Gastrocnemius medialis (tissue), 4 donors: Measurements from ENCODE around the gene CEP112. TPM values are rescaled to one million over a fixed set of nuclear protein-coding genes. Genes with fewer than 3 reads are reported as not detected.

Experiments
- ATAC-seq, 2 donors: fragments of 150-250 bp; one replicate each; pipeline ENCODE4 v1.9.1; 2016
- DNase-seq, 2 donors: peaks; one replicate each; pipeline ENCODE4 v3.0.0-alpha.2; 2019
- H3K27ac ChIP-seq, 4 donors: fragments of 200-600 bp; sonication (generic); 1 replicate in 1 of 4; 2 replicates in 3 of 4; pipeline ENCODE4 v1.5.1; 2016 to 2018; ENCODE audit warnings: mild to moderate bottlenecking in 2 of 4, moderate library complexity in 1 of 4
- H3K27me3 ChIP-seq, 3 donors: fragments of 200-600 bp; sonication (generic) in 2 of 3; 1 replicate in 1 of 3; 2 replicates in 2 of 3; pipeline versions ENCODE4 v1.5.1 to v1.6.0; 2016 to 2019; ENCODE audit warnings: mild to moderate bottlenecking in 1 of 3, moderate library complexity in 1 of 3
- H3K36me3 ChIP-seq, 2 donors: fragments of 200-600 bp; sonication (generic) in 1 of 2; one replicate each; pipeline ENCODE4 v1.5.1; 2017 to 2018
- H3K4me1 ChIP-seq, 2 donors: fragments of 200-600 bp; sonication (generic) in 1 of 2; one replicate each; pipeline ENCODE4 v1.5.1; 2016 to 2017; ENCODE audit warnings: mild to moderate bottlenecking in 2 of 2
- H3K4me3 ChIP-seq, 4 donors: fragments of 200-600 bp; sonication (generic) in 3 of 4; 1 replicate in 1 of 4; 2 replicates in 3 of 4; pipeline ENCODE4 v1.5.1; 2016 to 2019; ENCODE audit warnings: mild to moderate bottlenecking in 2 of 4
- H3K9me3 ChIP-seq, 3 donors: fragments of 200-600 bp; sonication (generic) in 2 of 3; 1 replicate in 1 of 3; 2 replicates in 2 of 3; pipeline ENCODE4 v1.5.1; 2016 to 2019
- POLR2A ChIP-seq, 2 donors: fragments of 450-650 bp; IDR thresholded peaks; one replicate each; pipeline ENCODE4 v1.6.1; 2017; ENCODE audit warnings: antibody characterized with exemption in 2 of 2, mild to moderate bottlenecking in 2 of 2, moderate library complexity in 2 of 2
- in situ Hi-C, 4 donors: fragments of 200-750 bp; cut with MboI; loops; one replicate each; pipeline versions ENCODE4 v1.15.0 to v1.8.0; 2017; ENCODE audit warnings: low sequenced_read_pairs in 4 of 4
- intact Hi-C: fragments of 100-400 bp; cut with DNase I; formaldehyde crosslinking; loops from one replicate; pipeline ENCODE4 v1.15.1; 2023; ENCODE audit warnings: low total_unique reads
- total RNA-seq, 4 donors: library from RNA; depleted of rRNA; stranded (reverse); fragments of >200 nt; gene quantifications; one replicate each; pipeline versions ENCODE4 v1.1.0 to v1.2.3, GENCODE V29; 2016
- TF ChIP-seq, protein P1 (sequence below), 5 experiments: fragments of 450-650 bp in 3 of 5; fragments of 200-600 bp in 2 of 5; sonication (generic) in 2 of 5; IDR thresholded peaks in 4 of 5; conservative IDR thresholded peaks in 1 of 5; 1 replicate in 4 of 5; 2 replicates in 1 of 5; pipeline ENCODE4 v1.5.1; 2016 to 2019; ENCODE audit warnings: antibody characterized with exemption in 5 of 5, mild to moderate bottlenecking in 3 of 5, moderate library complexity in 3 of 5

Gene CEP112
- total RNA-seq, 4 donors from 2014 or later, result 6.1 to 8.7 (median 7.1) TPM

DNA sequence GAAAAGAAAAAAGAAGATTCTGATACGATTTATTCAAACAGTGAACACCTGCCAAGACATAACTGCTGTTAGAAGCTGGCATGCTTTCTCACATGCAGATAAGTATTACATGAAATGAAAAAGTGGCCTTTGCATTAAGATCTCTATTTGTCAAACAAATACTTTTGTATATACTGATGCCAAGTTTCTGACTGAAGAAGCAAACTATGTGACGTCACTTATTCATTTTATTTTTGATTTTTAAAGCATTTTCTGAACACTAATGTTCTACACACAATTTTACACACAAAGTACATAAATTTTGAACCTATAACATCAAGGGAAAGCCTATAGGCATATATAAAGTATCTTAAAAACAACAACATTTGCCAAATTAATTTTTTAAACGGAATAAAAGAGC is 153.8 kb downstream of the CEP112 start:
- no peak overlapping the region for H3K4me3 ChIP-seq
- H3K27ac ChIP-seq, result no peak overlapping the region
- TF ChIP-seq, protein P1, sequence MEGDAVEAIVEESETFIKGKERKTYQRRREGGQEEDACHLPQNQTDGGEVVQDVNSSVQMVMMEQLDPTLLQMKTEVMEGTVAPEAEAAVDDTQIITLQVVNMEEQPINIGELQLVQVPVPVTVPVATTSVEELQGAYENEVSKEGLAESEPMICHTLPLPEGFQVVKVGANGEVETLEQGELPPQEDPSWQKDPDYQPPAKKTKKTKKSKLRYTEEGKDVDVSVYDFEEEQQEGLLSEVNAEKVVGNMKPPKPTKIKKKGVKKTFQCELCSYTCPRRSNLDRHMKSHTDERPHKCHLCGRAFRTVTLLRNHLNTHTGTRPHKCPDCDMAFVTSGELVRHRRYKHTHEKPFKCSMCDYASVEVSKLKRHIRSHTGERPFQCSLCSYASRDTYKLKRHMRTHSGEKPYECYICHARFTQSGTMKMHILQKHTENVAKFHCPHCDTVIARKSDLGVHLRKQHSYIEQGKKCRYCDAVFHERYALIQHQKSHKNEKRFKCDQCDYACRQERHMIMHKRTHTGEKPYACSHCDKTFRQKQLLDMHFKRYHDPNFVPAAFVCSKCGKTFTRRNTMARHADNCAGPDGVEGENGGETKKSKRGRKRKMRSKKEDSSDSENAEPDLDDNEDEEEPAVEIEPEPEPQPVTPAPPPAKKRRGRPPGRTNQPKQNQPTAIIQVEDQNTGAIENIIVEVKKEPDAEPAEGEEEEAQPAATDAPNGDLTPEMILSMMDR (IDR thresholded peaks at IDR 0.05 in 4 of 5, conservative IDR thresholded peaks at IDR 0.05 in 1 of 5), result no peak
- TF ChIP-seq POLR2A (IDR thresholded peaks at IDR 0.05), result no peak
- no peaks in the 10 kb centered on the region for H3K27me3 ChIP-seq
- in situ Hi-C loops (no loop called here), intact Hi-C loops (no loop called here)
- H3K9me3 ChIP-seq, result no peaks in the 10 kb centered on the region
- ATAC-seq (no peak), DNase-seq (no peak)
- no peaks in the 10 kb centered on the region for H3K36me3 ChIP-seq
- no peaks in the 10 kb centered on the region for H3K4me1 ChIP-seq

DNA sequence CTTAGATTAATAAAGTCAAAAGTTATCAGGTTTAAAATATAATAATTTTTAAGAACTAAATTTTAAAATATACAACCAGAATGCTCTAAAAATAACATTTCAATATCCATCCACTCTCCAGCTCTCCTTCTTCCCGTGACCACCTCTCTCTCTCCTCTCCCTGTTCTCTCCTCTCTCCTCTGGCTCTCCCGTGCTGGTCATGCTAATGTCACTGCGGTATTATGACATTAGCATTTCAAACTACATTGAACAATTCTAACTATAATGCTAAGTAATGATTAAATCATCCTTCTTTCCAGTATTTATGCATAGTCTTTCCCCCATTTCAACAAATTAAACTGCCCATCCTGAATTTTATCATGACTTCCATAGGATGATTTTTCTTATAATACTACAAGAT is 154.7 kb downstream of the CEP112 start:
- Histone ChIP-seq H3K4me3 (no peak overlapping the region), H3K9me3 (no peaks in the 10 kb centered on the region), H3K4me1 (no peaks in the 10 kb centered on the region), H3K36me3 (no peaks in the 10 kb centered on the region), H3K27ac (no peak overlapping the region), H3K27me3 (no peaks in the 10 kb centered on the region)
- DNase-seq, result no peak
- in situ Hi-C loops, result no loop called here
- TF ChIP-seq, protein P1 (IDR thresholded peaks at IDR 0.05 in 4 of 5, conservative IDR thresholded peaks at IDR 0.05 in 1 of 5), result no peak
- TF ChIP-seq POLR2A (IDR thresholded peaks at IDR 0.05), result no peak
- ATAC-seq, result no peak
- intact Hi-C loops, result no loop called here

DNA sequence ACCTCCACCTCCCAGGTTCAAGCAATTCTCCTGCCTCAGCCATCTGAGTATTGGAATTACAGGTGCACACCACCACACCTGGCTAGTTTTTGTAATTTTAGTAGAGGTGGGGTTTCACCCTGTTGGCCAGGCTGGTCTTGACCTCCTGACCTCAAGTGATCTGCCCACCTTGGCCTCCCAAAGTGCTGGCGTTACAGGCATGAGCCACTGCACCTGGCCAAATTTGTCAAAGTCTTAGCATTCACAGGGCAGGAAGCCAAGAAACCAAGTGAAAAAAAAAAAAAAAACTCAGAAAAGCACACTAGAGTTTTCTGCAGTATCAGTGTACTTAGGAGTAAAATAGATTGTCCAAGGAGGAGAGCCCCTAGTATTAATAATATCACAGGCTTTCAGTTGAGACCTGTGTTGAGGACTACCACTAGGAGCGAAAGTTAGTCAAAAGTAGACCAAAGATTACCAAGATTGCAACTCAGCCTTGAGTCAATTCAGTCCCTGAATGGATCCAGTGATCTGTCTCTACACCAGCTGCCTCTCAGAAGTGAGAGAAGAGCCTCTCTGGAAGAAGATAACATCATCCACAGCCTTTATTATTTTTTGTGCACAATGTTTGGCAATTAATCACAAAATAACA is 159.7 kb downstream of the CEP112 start:
- TF ChIP-seq, protein P1 (IDR thresholded peaks at IDR 0.05 in 4 of 5, conservative IDR thresholded peaks at IDR 0.05 in 1 of 5), result no peak
- no peak for TF ChIP-seq POLR2A (IDR thresholded peaks at IDR 0.05)
- no peak overlapping the region for H3K27ac ChIP-seq
- no peak overlapping the region for H3K4me3 ChIP-seq
- intact Hi-C loops, result no loop called here
- in situ Hi-C loops, result no loop called here
- no peaks in the 10 kb centered on the region for H3K4me1 ChIP-seq
- ATAC-seq (no peak), DNase-seq (no peak)
- H3K36me3 ChIP-seq, result peaks cover 0 to 4% of the 10 kb centered on the region in 2 donors
- H3K9me3 ChIP-seq, result no peaks in the 10 kb centered on the region
- H3K27me3 ChIP-seq, result no peaks in the 10 kb centered on the region

DNA sequence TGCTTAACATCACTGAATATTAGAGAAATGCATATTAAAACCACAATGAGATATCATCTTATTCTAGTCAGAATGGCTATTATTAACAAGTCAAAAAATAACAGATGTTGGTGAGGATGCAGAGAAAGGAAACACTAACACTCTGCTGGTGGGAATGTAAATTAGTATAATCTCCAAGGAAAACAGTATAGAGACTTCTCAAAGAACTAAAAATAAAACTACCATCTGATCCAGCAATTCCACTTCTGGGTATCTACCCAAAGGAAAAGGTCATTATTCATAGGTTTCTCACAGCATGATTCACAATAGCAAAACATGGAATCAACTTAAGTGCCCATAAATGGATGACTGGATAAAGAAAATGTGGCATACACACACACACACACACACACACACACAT is 166.4 kb downstream of the CEP112 start:
- ATAC-seq (no peak), DNase-seq (no peak)
- H3K9me3 ChIP-seq, result peaks cover 0 to 8% (median 3%) of the 10 kb centered on the region in 3 donors
- no peak overlapping the region for H3K4me3 ChIP-seq
- TF ChIP-seq, protein P1 (IDR thresholded peaks at IDR 0.05 in 4 of 5, conservative IDR thresholded peaks at IDR 0.05 in 1 of 5), result no peak
- TF ChIP-seq POLR2A (IDR thresholded peaks at IDR 0.05), result no peak
- no peaks in the 10 kb centered on the region for H3K27me3 ChIP-seq
- H3K36me3 ChIP-seq, result peaks cover 0 to 9% of the 10 kb centered on the region in 2 donors
- no peaks in the 10 kb centered on the region for H3K4me1 ChIP-seq
- in situ Hi-C loops, result no loop called here
- intact Hi-C loops, result no loop called here
- H3K27ac ChIP-seq, result no peak overlapping the region

DNA sequence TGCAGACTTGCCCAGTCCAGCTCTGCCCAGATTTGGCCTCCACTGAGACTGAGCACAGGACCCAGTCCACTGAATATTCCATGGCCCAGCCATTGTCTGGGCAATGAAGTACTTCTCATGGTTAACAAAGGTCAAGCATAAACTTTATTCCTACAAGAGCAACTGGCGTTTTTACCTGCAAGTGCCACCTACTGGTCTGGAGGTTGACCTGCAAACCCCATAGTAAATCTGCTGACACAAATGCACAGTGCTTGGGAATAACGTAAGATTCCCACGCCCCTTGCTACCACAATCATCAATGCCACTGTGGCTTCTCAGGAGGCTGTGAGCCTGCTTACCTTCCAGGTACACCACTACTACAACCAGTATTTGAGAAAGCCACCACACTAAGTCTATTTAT is 170.2 kb downstream of the CEP112 start:
- peaks cover 0 to 8% (median 3%) of the 10 kb centered on the region in 3 donors for H3K9me3 ChIP-seq
- TF ChIP-seq POLR2A (IDR thresholded peaks at IDR 0.05), result no peak
- TF ChIP-seq, protein P1 (IDR thresholded peaks at IDR 0.05 in 4 of 5, conservative IDR thresholded peaks at IDR 0.05 in 1 of 5), result no peak
- ATAC-seq (no peak), DNase-seq (no peak)
- no peaks in the 10 kb centered on the region for H3K4me1 ChIP-seq
- H3K4me3 ChIP-seq, result no peak overlapping the region
- H3K27me3 ChIP-seq, result no peaks in the 10 kb centered on the region
- H3K27ac ChIP-seq, result no peak overlapping the region
- intact Hi-C loops (no loop called here), in situ Hi-C loops (no loop called here)
- H3K36me3 ChIP-seq, result peaks cover 0 to 3% of the 10 kb centered on the region in 2 donors
